ENCODE measurements around the gene OR2A12.
A peak's percentile ranks its signal among the peaks of the same experiment; 100 is the strongest.
"Not testable (repeated sequence)": the region's sequence is repeated elsewhere in the genome, so short reads cannot be mapped to it uniquely, and the experiment has no call there.

The OR2A12 gene

GRCh38 chr7:144127714-144128334, 41.7 kb downstream of the OR2A12 start:
- peak; percentile 79 to 83 for DNase-seq

DNA sequence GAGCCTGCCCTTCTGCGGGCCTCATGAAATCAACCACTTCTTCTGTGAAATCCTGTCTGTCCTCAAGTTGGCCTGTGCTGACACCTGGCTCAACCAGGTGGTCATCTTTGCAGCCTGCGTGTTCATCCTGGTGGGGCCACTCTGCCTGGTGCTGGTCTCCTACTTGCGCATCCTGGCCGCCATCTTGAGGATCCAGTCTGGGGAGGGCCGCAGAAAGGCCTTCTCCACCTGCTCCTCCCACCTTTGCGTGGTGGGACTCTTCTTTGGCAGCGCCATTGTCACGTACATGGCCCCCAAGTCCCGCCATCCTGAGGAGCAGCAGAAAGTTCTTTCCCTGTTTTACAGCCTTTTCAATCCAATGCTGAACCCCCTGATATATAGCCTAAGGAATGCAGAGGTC, 43.5 kb downstream of the OR2A12 start:
- not testable (repeated sequence) for DNase-seq

GRCh38 chr7:144130730-144131129, 44.7 kb downstream of the OR2A12 start:
- no peak for DNase-seq

- no peak for DNase-seq
Observed at GRCh38 chr7:144132262-144132661, 46.2 kb downstream of the OR2A12 start.

DNA sequence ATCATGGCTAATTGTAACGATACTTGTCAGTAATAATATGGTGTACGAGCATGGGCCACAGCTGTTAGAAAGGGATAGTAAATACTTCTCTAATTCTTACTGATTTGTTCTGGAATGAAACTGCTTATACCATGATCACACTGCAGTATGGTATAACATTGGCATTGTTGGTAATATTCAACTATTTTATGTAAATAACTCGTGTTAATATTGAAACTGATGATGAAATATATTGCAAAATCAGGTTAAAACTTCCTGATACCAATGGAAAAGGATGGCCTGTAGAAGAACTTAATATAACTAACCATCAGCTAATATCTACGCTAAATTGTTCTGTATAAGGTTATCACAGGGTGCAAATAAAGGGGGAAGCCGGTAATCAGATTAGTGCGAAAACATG, 47.2 kb downstream of the OR2A12 start:
- DNase-seq = no peak

DNA sequence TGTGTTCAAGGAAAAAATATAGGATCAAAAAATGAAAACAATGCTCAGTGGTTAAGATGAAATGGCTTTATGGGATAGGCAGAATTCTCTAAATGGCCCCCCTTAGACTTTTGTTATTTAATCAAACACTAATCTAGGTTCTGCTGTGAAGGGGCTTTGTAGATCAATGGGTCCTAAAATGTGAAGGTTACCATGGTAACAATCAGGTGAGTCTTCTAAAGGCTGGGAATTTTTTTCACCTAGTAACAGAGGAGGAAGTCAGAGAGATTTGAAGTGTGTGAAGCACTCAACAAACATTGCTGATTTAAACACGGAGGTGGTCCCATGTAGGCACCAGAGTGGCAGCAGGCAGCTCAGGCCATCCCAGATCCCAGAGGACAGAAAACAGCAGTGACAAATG, 48.0 kb downstream of the OR2A12 start:
- DNase-seq = no peak

DNA sequence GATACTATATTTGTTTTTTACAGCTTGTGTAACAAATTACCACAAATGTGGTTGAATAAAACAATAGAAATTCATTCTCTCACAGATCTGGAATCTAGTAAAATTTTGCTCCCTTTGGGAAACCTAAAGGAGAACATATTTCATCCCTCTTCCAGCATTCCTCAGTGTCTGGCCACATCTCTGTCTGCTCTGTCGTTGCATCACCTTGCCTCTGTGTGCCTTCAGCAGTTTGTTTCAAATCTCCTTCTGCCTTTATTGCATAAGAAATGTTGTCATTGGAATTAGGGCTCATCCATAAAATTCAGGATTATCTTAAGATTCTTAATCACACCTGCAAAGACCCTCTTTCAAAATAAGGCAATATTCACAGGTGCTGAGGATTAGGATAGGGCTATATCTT, 51.4 kb downstream of the OR2A12 start:
- no peak for DNase-seq

- no peak for DNase-seq
Observed at GRCh38 chr7:144142187-144142586, 56.1 kb downstream of the OR2A12 start.

DNA sequence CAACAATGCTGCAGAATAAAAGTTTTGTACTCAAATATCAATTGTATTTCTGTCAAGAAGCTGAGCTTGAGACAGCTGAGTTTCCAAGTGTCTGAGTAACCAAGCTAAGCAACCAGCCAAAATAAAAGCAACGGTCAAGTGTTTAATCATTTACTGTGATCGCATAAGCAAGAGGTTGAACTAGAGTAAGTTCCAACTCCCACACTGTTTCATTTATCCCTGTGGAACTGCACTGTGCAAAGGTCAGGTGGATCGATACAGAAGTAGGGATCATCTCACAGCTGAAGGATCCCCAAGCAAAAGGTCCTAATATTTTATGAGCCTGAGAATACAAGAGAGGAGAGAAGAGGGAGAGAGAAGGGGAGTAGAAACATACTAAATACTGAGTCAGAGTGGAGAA, 58.3 kb downstream of the OR2A12 start:
- DNase-seq = no peak

DNA sequence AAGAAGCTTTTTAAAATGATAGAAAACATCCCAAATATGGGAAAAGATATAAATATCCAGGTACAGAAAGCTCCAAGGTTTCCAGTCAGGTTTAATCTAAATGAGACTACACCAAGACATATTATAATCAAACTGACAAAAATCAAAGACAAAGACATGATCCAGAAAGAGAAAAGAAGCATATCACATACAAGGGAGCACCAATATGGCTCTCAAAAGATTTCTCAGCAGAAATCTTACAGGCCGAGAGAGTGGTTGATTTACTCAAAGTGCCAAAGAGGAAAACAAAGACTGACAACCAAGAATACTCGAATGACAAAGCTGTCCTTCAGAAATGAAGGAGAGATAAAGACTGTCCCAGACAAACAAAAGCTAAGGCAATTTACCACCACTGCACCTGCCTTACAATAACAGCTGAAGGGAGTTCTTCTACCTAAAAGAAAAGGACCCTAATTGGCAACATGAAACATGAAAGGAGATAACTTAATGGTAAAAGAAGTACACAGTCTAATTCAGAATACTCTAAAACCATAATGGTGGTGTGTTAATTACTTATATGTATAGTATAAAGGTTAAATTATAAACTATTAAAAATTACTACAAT, 62.2 kb downstream of the OR2A12 start:
- DNase-seq = no peak

Measured in CD4-positive, alpha-beta T cell treated with Interferon alpha-2 for 1 hour (primary cell).